IMR-90 (cell line): ENCODE data around the gene KRT16. TPM values are rescaled to one million over a fixed set of nuclear protein-coding genes. Genes with fewer than 3 reads are reported as not detected.

Experiments used
- ATAC-seq: fragments of 200-7000 bp; cut with Tn5 transposase; 2 replicates; pipeline ENCODE4 v1.9.1; 2020; ENCODE audit warnings: low read depth, mild to moderate bottlenecking, moderate library complexity
- BruUV-seq: library from RNA; stranded (reverse); fragments of 400-500 nt; replicated peaks from 2 replicates; lab custom pipeline; 2021; lab: Mats Ljungman, UMichigan
- CTCF ChIA-PET: fragments of 300-600 bp; formaldehyde crosslinking; extraction: SDS; loops from one replicate; lab custom pipeline; 2021; ENCODE audit warnings: antibody characterized with exemption; lab: Yijun Ruan, JAX
- POLR2A ChIA-PET: fragments of 300-600 bp; sonication (Branson Sonifier 250); formaldehyde crosslinking; loops from one replicate; lab custom pipeline; 2022; ENCODE audit warnings: antibody characterized with exemption; ENCODE audit not compliant: unreplicated experiment; lab: Charles Lee
- DNase-seq: peaks from one replicate; pipeline ENCODE4 v3.0.0; 2013
- H2AFZ ChIP-seq: replicated peaks from 2 replicates; pipeline ENCODE3; 2013; ENCODE audit warnings: low read length, mild to moderate bottlenecking; ENCODE audit not compliant: poor library complexity
- H2AK5ac ChIP-seq: 2 replicates; pipeline ENCODE4 v1.6.1; 2013; ENCODE audit warnings: low read depth, low read length, inconsistent platforms
- H2AK9ac ChIP-seq: replicated peaks from 2 replicates; pipeline ENCODE3; 2013; ENCODE audit warnings: mild to moderate bottlenecking, low read depth, low read length, moderate library complexity; ENCODE audit not compliant: poor library complexity
- H2BK120ac ChIP-seq: 2 replicates; pipeline ENCODE4 v1.6.1; 2013; ENCODE audit warnings: low read depth, low read length, inconsistent platforms
- H2BK15ac ChIP-seq: 3 replicates; pipeline ENCODE4 v1.6.1; 2013; ENCODE audit warnings: low read depth, low read length, inconsistent platforms
- H2BK20ac ChIP-seq: 2 replicates; pipeline ENCODE4 v1.6.1; 2013; ENCODE audit warnings: low read depth, mild to moderate bottlenecking, inconsistent platforms, low read length, moderate library complexity
- H2BK5ac ChIP-seq: 2 replicates; pipeline ENCODE4 v1.6.1; 2013; ENCODE audit warnings: mild to moderate bottlenecking, low read depth, low read length, inconsistent platforms; ENCODE audit not compliant: poor library complexity, severe bottlenecking
- H3K14ac ChIP-seq: replicated peaks from 2 replicates; pipeline ENCODE4 v1.6.1; 2013; ENCODE audit warnings: low read depth, low read length, inconsistent platforms
- H3K18ac ChIP-seq: 2 replicates; pipeline ENCODE4 v1.6.1; 2013; ENCODE audit warnings: low read depth, low read length, control low read depth
- H3K23ac ChIP-seq: 2 replicates; pipeline ENCODE4 v1.6.1; 2013; ENCODE audit warnings: low read depth, low read length, inconsistent platforms
- H3K27ac ChIP-seq: 2 replicates; pipeline ENCODE4 v1.5.1; 2013; ENCODE audit warnings: mild to moderate bottlenecking, control low read depth, low read length; ENCODE audit not compliant: insufficient read depth
- H3K27me3 ChIP-seq: 2 replicates; pipeline ENCODE4 v1.6.1; 2013; ENCODE audit warnings: low read length; ENCODE audit not compliant: control insufficient read depth, insufficient read depth
- H3K36me3 ChIP-seq: 2 replicates; pipeline ENCODE4 v1.6.1; 2013; ENCODE audit warnings: low read length, mixed read lengths; ENCODE audit not compliant: control insufficient read depth, insufficient read depth
- H3K4ac ChIP-seq: 2 replicates; pipeline ENCODE4 v1.6.1; 2013; ENCODE audit warnings: low read depth, low read length, inconsistent platforms
- H3K4me1 ChIP-seq: 2 replicates; pipeline ENCODE4 v1.6.1; 2013; ENCODE audit warnings: low read length, mixed read lengths; ENCODE audit not compliant: control insufficient read depth, insufficient read depth
- H3K4me2 ChIP-seq: 2 replicates; pipeline ENCODE4 v1.6.1; 2013; ENCODE audit warnings: low read depth, mild to moderate bottlenecking, control low read depth, low read length, moderate library complexity
- H3K4me3 ChIP-seq: 2 replicates; pipeline ENCODE4 v1.5.1; 2013; ENCODE audit warnings: low read depth, mild to moderate bottlenecking, control low read depth, low read length, moderate library complexity; ENCODE audit not compliant: insufficient read depth
- H3K56ac ChIP-seq: 2 replicates; pipeline ENCODE4 v1.6.1; 2013; ENCODE audit warnings: low read length, inconsistent platforms; ENCODE audit not compliant: insufficient read depth; ENCODE audit errors: extremely low read depth
- H3K79me1 ChIP-seq, 2 experiments: 2 replicates each; pipeline ENCODE4 v1.6.1; 2013; ENCODE audit warnings: low read length in 2 of 2, inconsistent platforms in 1 of 2, low read depth in 1 of 2
- H3K9ac ChIP-seq: 2 replicates; pipeline ENCODE4 v1.6.1; 2013; ENCODE audit warnings: low read depth, low read length, control low read depth
- H3K9me1 ChIP-seq: 2 replicates; pipeline ENCODE4 v1.6.1; 2013; ENCODE audit warnings: low read length, inconsistent platforms; ENCODE audit not compliant: insufficient read depth
- H3K9me3 ChIP-seq: 2 replicates; pipeline ENCODE4 v1.6.1; 2013; ENCODE audit warnings: low read length; ENCODE audit not compliant: control insufficient read depth, insufficient read depth
- H4K20me1 ChIP-seq: 2 replicates; pipeline ENCODE4 v1.6.1; 2013; ENCODE audit warnings: low read length, inconsistent platforms; ENCODE audit not compliant: insufficient read depth
- H4K5ac ChIP-seq: 2 replicates; pipeline ENCODE4 v1.6.1; 2013; ENCODE audit warnings: mild to moderate bottlenecking, low read depth, low read length, control low read depth
- H4K8ac ChIP-seq, 2 experiments: 2 replicates each; pipeline ENCODE4 v1.6.1; 2013; ENCODE audit warnings: low read depth in 2 of 2, low read length in 2 of 2, control low read depth in 1 of 2, inconsistent platforms in 1 of 2
- H4K91ac ChIP-seq: 2 replicates; pipeline ENCODE4 v1.6.1; 2013; ENCODE audit warnings: low read depth, low read length, inconsistent platforms; ENCODE audit not compliant: insufficient read depth
- BHLHE40 ChIP-seq: fragments of 150-350 bp; IDR thresholded peaks from 2 replicates; pipeline ENCODE4 v1.6.1; 2016; ENCODE audit warnings: mild to moderate bottlenecking, low read depth, low read length
- CEBPB ChIP-seq: IDR thresholded peaks from 2 replicates; pipeline ENCODE4 v1.6.1; 2012; ENCODE audit warnings: low read depth, low read length, improper control_type of control experiment
- MAZ ChIP-seq: IDR thresholded peaks from 2 replicates; pipeline ENCODE4 v1.6.1; 2012; ENCODE audit warnings: low read depth, mild to moderate bottlenecking, low read length, improper control_type of control experiment, moderate library complexity, borderline replicate concordance
- POLR2A ChIP-seq: IDR thresholded peaks from 2 replicates; pipeline ENCODE4 v1.6.1; 2012; ENCODE audit warnings: mild to moderate bottlenecking, low read depth, low read length
- RFX5 ChIP-seq: IDR thresholded peaks from 2 replicates; pipeline ENCODE4 v1.8.0; 2012; ENCODE audit warnings: low read depth, mild to moderate bottlenecking, low read length, moderate library complexity
- SMC3 ChIP-seq: fragments of 150-350 bp; IDR thresholded peaks from 2 replicates; pipeline ENCODE4 v1.6.1; 2016; ENCODE audit warnings: low read depth, mild to moderate bottlenecking, antibody characterized with exemption, low read length, moderate library complexity
- WGBS, 2 experiments: methylation state at CpG; one replicate each; pipeline versions ENCODE4 v1.1.5 to v1.1.7; 2013; ENCODE audit warnings: missing lambda C conversion rate in 2 of 2; ENCODE audit not compliant: insufficient read length in 1 of 2; ENCODE audit errors: extremely low coverage in 2 of 2; 5-methylcytosine and 5-hydroxymethylcytosine counted together
- dilution Hi-C: fragments of 300-500 bp; cut with HindIII; formaldehyde crosslinking; loops from one replicate; pipeline ENCODE4 v1.14.3; 2018; ENCODE audit warnings: low sequenced_read_pairs; ENCODE audit not compliant: unreplicated experiment
- in situ Hi-C: fragments of 300-500 bp; cut with MboI; formaldehyde crosslinking; loops from 3 replicates; pipeline ENCODE4 v1.14.3; 2019; ENCODE audit warnings: low sequenced_read_pairs, inconsistent platforms, mixed read lengths
- intact Hi-C: fragments of 100-400 bp; cut with micrococcal nuclease; formaldehyde crosslinking; loops from 2 replicates; pipeline ENCODE4 v1.10.0; 2022
- polyA plus RNA-seq, 3 experiments: library from polyadenylated mRNA; depleted of rRNA; stranded (reverse); fragments of >200 nt; gene quantifications; 2 replicates each; pipeline ENCODE4 v1.2.3, GENCODE V29; 2012; ENCODE audit warnings: low replicate concordance in 1 of 3
- total RNA-seq: library from RNA; depleted of rRNA; stranded (reverse); fragments of >200 nt; gene quantifications from 2 replicates; pipeline ENCODE4 v1.2.3, GENCODE V29; 2012
- TF ChIP-seq, protein P1 (sequence below): fragments of 150-350 bp; IDR thresholded peaks from 2 replicates; pipeline ENCODE4 v1.6.1; 2016; ENCODE audit warnings: low read depth, mild to moderate bottlenecking, low read length, moderate library complexity, borderline replicate concordance

KRT16 gene
- total and polyA plus RNA-seq, 2 of the 4 experiments (the other 2 are of a cell fraction): not detected

DNA sequence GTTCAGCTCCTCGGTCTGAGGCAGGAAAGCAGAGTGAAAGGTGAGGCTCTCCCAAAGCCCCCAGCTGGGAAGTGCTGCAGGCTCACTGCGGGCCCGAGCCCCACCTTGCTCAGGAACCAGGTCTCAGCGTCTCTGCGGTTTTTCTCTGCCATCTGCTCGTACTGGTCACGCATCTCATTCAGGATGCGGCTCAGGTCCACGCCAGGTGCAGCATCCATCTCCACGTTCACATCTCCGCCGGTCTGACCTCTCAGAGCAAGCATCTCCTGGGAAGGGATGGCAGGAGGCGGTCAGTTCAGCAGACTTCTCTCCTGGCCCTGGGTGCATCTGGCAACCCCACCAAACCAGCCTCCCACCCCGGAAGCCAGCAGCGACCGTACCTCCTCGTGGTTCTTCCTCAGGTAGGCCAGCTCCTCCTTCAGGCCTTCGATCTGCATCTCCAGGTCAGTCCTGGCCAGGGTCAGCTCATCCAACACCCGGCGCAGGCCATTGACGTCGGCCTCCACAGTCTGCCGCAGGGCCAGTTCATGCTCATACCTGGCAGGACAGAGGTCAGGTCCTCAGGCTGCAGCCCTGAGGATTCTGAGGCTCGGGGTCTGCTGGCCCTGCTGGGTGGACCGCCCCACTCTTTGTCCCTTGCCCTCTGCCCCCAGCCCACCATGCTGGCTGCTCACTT, 1.5 kb downstream of the KRT16 start:
- no peak overlapping the region for H3K56ac ChIP-seq
- no peak overlapping the region for H4K8ac ChIP-seq
- no peak overlapping the region for H2AK5ac ChIP-seq
- no peak overlapping the region for H3K23ac ChIP-seq
- no peak overlapping the region for H3K4me3 ChIP-seq
- WGBS, 2 experiments: 76% methylated on average over 18 of the region's 25 CpGs; no CpG with 5 or more reads in 1 of the 2 experiments
- no peak overlapping the region for H3K27ac ChIP-seq
- H3K4me1 ChIP-seq: no peaks in the 10 kb centered on the region
- TF ChIP-seq CEBPB (no peak), POLR2A (no peak), MAZ (no peak), BHLHE40 (no peak), RFX5 (no peak), SMC3 (no peak)
- TF ChIP-seq, protein P1, sequence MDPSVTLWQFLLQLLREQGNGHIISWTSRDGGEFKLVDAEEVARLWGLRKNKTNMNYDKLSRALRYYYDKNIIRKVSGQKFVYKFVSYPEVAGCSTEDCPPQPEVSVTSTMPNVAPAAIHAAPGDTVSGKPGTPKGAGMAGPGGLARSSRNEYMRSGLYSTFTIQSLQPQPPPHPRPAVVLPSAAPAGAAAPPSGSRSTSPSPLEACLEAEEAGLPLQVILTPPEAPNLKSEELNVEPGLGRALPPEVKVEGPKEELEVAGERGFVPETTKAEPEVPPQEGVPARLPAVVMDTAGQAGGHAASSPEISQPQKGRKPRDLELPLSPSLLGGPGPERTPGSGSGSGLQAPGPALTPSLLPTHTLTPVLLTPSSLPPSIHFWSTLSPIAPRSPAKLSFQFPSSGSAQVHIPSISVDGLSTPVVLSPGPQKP: no peak
- H2AK9ac ChIP-seq: no peak overlapping the region
- no peaks in the 10 kb centered on the region for H3K79me1 ChIP-seq
- no peak overlapping the region for H3K14ac ChIP-seq
- ChIA-PET CTCF (no interaction called here), POLR2A (no interaction called here)
- H3K4me2 ChIP-seq: no peak overlapping the region
- DNase-seq (no peak), ATAC-seq (no peak)
- H4K91ac ChIP-seq: no peak overlapping the region
- no peak overlapping the region for H4K5ac ChIP-seq
- no peak overlapping the region for H3K4ac ChIP-seq
- no peaks in the 10 kb centered on the region for H4K20me1 ChIP-seq
- H3K18ac ChIP-seq: no peak overlapping the region
- no peak overlapping the region for H2BK5ac ChIP-seq
- in situ Hi-C loops (no loop called here), intact Hi-C loops (no loop called here), dilution Hi-C loops (no loop called here)
- no TSS peak for BruUV-seq
- peaks cover 8% of the 10 kb centered on the region for H3K9me3 ChIP-seq
- H3K9ac ChIP-seq: no peak overlapping the region
- H2AFZ ChIP-seq: no peak overlapping the region
- no peaks in the 10 kb centered on the region for H3K36me3 ChIP-seq
- no peak overlapping the region for H2BK15ac ChIP-seq
- no peak overlapping the region for H2BK120ac ChIP-seq
- H3K27me3 ChIP-seq: peaks cover 37% of the 10 kb centered on the region
- no peak overlapping the region for H2BK20ac ChIP-seq
- H3K9me1 ChIP-seq: no peaks in the 10 kb centered on the region
